Hematopoietic multipotent progenitor cell treated with erythropoietin and hydrocortisone succinate and interleukin-3 and kit ligand, for 6 days (in vitro differentiated cells): ENCODE data around the gene WDFY4.

Experiments
- DNase-seq: peaks from one replicate; pipeline ENCODE4 v3.0.0-alpha.2; 2015

WDFY4 gene

DNA sequence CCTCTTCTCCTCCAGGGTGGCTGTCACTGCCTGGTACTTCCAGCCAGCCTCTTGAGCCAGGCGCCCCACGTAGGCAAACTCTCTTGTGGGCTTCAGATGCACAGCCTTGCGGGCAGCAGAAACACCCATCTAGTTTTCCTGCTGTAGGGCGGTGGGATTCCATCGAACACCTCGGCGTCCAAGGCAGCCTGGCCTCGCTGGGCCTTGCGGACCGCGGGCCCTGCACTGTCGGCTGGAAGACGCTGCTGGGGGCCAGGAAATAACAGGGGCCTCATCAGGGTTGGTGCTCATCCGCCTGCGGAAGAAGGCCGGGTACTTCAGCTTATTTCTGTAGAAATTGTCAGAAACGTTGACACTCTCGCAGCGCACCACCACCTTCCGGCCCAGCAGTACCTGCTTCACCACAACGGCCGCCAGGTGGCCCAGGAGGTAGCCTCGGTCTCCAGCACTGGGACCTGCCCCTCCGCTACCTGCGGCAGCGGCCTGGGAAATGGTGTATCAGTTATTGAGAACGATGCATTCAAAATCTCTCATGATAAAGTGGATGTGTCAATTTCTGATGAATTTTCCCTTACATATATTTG lies 61.1 kb downstream of the WDFY4 start:
- no peak for DNase-seq

DNA sequence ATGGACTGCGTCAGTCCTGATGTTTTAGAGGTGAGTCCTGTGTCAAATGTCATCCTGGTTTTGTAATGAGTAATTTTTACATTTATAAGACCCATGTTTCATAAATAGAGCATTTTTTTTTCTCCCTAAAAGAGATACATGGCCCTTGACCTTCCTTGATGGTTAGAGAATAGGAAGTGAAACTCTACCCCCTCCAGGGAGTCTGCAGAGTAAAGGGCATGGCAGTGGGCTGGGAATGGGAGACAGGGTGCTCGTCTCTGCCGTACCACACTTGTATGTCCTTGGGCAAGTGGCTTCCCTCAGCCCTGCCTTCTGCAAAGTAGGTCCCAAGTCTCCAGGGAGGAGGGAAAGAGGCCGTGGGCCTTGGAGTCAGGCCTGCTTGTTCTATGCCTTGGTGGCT lies 63.9 kb downstream of the WDFY4 start:
- no peak for DNase-seq

DNA sequence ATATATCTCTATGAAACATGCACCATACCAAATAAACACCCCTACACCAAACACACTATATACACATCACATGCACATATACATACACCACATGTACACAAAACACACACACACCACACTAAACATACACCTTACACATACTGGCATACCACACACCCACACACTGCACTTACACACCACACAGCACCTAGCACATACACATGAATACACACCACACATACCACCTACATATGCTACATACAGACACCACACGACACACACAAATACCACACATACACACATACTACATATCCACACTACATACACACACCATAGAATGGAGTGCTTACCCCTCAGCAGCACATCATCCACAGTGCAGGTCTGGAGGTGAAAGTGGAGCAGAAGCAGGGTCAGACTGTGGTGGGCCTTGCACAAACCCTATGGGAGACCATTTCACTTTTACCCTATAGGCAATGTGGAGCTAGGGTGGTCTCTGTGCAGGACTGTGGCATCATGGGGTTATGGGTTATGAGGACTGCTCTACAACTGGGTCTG lies 64.6 kb downstream of the WDFY4 start:
- no peak for DNase-seq

DNA sequence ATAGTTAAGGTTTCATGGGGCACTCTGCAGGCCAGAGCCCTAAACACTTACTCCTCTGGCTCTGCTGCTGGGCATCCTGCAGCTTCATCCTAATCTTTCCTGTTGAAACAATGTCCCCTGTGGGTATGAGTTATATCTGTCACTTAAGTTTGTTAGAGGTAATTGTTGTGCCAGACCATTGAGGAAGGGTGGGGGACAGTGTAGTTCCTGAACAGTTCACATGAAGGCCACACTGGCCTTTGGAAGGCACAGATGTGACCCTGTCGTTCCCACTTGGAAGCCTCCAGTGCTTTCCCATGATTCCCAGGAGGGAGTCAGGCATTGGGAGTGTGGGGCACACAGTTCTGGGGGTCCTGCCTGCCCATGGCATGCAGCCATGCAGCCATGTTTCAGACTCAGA lies 65.3 kb downstream of the WDFY4 start:
- no peak for DNase-seq

DNA sequence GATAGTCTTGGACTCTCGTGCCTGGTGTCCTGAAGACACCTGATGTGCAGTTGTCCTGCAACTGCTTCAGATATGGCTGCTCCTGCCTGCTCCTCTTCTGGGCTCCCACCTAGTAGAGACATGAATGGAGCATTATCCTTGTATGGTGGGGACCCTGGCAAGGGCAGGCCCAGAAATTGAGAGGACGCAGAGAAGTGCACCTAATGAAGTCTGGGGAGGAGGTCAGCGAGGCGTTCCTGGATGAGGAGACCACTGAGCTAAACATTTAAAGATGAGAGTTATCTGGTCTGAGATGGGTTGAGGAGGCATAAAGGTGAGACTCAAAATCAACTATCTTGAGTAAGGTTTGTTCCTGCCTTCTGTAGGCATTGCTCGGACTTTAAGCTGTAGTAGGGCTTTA lies 66.3 kb downstream of the WDFY4 start:
- DNase-seq, result no peak

DNA sequence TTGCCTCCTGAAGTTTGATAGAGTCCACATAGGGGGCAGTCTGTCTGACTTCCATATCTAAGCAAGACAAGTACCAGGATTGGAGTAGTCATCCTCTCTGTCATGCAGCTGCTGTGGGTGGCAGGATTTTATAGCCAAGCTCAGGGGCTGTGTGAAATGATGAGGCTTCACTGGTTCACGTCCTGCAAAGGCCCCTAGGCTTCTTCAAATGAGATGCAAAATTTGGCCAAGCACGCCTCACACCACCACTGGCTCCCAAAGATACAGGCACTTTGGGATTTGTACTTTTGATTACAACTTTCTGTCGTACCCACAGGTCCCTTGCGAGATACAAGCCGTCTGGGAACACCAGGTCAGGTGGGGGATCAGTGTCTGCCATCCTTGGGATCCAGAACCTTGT lies 67.1 kb downstream of the WDFY4 start:
- DNase-seq, result no peak

DNA sequence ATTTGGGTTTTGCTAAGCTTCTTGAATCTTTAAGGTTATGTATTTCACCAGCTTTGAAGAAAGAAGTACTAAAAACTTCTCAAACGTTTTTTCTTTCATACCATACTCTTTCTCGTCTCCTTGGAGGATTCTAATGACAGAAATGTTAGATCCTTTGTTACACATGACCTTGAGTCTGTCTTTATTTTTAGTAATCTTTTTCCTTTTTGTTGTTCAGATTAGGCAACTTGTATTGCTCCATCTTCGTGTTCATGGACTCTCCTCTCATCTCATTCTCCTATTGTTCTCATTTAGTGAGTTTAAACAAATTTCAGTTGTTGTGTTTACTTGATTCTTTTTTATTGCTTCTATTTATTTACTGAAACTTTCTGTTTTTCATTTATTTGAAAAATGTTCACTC lies 73.7 kb downstream of the WDFY4 start:
- DNase-seq, result no peak

DNA sequence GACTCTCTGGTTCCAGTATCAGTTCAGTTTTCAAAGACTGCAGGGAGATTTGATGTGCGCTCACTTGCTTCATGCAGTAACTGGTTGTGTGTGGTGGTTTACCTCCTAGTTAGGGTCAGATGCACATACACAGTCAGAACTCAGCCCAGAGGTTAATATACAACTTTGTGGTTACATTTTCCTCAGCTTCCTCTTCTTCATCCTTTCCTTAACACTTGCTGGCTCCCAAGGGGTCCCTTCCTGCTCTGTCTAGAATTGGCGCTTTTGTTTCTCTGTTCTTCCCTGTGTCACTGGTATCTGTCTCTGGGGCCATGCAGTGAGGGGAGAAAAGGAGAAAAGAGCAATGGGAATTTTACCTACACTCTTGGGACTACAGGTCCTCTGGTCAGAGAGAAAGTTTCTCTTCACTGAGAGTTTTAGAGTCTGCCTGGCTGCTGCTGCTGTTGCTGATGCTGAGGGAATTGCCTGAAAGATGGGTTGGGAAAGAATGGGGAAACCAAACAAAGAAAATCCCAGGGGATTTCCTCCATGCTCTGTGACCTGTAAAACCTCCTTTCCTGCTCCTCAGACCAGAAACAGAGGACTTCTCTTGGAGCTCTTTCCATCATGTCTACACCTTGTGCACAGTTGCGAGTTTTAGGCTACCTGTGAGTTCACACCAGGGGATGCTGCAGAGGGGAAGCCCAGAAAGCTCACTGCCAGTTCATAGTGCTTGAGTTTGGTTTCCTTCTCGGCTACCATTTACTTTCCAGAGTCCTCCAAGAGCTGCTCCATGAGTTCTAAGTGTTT lies 74.6 kb downstream of the WDFY4 start:
- no peak for DNase-seq

DNA sequence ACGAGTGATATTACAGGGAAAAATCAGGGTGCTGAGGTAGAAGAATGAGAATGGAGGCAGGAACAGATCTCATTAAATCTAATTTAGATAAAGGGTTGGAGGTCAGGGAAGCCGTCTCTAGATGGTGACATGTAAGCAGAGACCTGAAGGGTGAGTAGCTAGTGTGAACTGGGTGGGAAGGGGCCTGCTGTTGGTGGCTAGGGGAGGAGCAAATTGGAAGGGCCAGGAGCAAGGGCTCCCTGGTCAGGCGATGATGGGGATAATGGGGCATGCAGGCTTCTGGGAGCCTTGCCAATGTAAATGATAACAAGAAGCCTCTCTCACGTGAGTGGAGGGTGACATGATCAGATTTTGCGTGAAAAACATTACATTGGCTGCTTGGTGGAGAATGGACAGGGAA lies 76.3 kb downstream of the WDFY4 start:
- DNase-seq, result no peak

DNA sequence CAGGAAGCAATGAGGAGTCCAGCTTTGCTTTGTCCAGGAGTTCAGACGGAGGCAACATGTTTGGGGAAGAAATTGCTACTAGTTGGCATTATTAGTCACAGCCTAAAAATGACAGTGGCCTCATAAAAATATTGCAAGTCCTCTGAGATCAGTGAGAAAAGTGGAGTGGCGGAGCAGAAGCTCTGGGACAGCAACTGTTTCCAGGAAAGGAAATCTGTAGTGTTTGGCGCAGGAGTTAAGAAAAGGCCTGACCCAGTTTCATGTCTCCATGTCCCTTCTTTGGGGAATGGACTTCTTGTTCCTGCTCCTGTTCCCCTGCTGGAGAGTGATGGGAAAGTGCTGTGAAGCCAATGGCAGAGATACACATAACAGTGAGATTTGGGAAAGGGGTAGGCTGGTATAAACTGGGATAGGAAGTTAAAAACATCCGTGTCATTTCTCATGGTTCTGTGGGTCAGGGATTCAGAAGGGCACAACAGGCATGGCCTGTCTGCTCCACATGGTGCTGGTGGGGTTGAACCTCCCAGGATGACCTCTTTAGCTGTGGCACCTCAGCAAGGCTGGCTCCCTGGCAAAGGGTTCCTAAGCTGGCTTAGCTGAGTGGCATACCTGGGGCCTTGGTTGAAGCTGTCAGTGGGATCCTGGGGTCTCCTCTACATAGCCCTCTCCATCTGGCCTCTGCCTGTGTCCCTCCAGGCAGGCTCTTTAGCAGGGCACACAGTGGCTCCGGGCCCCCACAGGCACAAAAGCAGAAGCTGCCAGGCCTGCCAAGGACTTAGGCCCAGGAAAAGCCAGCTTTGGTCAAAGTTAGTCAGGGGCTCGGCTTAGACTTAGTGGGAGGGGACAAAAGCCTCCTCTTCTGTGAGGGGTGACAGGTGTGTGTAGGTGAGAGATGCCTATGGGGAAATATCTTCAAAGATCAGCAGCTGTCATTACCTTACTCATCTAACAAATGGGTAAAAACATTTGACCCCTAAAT lies 77.7 kb downstream of the WDFY4 start:
- DNase-seq, result no peak

DNA sequence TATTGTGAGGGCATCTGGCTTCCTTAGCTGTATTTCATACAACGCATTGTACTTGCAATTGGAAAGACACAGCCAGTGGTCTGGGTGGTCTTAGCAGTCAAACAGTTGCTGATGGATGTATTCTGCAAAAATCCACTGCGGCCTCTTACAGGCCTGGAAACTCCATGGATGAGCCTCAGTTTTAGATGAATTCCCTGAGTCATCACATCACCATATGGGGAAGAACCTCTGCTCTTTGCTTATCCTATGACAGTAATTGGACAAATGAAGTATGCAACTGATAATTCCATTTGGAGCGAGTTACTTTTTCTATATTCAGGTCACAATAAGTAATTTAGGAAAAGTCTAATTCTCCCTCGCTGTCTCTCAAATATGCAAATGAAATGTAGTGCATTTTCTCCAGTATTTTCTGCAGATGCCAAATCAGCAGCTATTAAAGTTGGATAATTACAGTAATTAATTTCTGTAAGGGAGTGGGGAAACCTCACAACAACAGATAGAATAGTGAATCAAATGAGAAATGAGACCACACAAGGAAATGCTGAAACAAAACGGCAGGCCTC lies 78.8 kb downstream of the WDFY4 start:
- DNase-seq, result no peak

DNA sequence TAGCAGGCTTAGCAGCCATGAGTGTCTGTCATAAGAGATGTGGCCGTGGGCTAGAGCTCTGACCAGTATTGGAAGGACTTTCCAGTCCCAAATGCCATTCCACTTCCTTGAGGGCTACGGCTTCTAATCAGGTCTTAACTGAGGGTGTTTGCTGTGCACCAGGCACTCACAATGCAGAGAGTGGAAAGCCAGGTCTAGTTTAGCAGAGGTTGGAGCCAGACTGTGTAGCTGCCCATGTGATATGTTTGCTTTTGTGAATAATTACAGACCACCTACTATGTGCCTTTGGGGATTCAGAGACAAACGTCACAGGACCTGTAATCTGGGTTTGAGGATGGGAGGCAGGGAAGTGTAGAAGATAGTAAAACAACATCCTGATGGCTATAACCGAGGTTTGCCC lies 79.8 kb downstream of the WDFY4 start:
- no peak for DNase-seq

DNA sequence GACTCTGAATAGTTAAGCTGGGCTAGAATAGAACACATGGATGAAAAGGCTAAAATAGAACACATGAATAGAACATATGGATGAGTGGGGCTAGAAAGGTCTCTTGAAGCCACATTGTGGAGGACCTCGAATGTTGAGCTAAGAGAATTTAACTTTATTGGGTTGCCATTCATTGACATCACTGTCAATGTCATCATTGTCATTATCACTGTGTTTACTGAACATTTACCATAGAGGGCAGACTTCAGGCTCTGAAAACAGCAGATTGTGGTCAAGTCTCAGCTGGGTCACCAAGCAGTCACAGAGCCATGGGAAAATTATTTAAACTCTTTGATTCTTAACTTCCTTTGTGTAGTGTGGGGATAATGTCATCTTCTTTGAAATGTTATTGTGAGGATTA lies 80.4 kb downstream of the WDFY4 start:
- DNase-seq, result peak; percentile 8

DNA sequence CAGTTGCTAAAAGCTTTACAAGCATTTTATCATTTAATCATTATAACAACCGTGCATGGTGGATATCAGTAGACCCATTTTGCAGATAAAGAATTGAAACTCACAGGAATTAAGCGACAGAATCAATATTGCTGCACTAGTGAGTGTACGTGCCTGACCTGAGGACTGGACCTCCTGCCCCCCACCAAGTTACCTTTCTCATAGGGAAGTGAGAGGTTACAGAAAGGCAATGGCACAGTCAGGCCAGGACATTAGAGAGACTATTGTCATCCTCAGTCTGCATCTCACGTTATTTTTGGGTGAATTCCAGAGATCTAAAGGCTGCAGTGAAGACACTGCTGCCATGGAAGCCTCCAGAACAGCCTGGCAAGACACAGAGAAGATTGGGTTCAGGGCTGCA lies 80.9 kb downstream of the WDFY4 start:
- DNase-seq, result no peak

DNA sequence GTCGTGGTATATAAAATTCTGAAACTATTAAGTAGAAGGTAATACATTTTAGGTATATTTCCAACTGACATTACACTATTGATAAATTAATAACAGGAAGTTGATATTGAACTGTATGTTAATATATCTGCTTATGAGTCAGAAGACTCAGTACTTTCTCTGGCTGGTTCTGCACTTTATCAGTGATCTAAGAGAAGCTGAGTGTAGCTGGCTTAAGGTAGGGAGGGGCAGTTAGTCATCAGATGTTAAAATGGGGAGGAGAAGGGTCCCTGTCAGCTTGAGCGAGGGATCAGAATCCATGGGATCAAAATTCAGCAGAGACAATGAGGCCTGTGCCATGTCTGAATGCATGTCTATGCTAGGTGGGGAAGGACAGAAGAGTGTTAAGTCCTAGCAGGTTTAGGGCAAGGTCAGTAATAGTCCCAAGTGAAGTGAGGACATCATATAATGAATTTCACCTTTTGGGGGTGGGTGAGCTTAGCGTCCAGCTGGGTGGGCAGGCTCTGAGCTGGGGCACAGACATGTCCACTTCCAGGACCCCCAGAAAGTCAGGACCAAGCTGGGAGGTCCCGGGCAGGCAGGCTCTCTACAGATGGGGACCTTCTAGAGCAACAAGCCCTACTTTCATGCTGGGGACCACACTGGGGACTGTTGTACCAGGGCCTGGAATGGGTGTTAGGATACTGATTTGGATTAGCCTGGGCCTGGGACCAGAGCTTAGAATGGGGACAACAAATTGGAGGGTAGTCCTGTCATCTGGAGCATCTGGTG lies 82.9 kb downstream of the WDFY4 start:
- DNase-seq, result no peak

DNA sequence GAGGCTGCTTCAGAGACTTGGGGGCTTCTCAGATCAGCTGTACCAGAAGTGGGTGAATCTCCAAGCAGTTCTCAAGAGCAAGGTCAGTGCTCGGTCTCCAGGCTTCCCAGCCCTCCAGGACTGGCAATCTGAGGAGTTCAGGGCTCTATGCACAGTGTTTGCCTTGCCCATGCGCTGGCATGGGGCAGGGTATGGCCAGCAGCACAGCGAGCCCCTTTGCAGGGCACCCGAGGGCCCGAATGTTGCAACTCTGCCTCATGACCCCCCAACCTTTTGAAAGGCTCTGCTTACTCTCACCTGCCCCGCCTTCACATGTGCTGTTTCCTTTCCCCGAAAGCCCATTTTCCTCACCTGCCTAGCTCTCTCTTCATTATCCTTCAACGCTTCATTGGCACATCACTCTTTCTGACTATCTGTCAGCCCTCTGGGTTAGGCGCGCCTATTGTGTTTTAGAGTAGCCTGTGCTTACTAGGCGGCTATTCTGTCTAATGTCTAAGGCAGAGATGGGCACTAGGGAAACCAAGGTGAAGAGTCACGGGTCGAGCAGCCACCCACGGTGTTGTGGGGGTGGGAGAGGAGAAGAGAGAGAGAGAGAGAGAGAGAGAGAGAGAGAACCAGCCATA lies 83.6 kb downstream of the WDFY4 start:
- no peak for DNase-seq

DNA sequence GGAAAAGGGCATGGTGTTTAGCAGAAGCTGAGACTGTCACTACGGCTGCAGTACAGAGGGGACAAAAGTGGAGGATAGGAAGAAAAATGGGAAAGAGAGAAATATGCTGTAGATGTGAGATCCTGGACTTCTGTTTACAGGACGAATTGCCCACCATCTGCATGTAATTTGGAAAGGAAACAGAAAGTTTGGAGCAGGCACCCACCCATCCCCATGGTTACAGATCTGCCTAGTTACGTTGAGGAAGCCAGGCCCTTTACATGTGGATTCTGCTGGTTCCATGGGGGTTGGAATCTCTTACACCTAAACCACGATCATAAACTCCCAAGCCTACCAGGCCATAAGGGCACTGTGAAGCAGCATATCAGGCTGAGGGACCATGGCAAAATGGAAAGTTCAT lies 84.3 kb downstream of the WDFY4 start:
- DNase-seq, result no peak

DNA sequence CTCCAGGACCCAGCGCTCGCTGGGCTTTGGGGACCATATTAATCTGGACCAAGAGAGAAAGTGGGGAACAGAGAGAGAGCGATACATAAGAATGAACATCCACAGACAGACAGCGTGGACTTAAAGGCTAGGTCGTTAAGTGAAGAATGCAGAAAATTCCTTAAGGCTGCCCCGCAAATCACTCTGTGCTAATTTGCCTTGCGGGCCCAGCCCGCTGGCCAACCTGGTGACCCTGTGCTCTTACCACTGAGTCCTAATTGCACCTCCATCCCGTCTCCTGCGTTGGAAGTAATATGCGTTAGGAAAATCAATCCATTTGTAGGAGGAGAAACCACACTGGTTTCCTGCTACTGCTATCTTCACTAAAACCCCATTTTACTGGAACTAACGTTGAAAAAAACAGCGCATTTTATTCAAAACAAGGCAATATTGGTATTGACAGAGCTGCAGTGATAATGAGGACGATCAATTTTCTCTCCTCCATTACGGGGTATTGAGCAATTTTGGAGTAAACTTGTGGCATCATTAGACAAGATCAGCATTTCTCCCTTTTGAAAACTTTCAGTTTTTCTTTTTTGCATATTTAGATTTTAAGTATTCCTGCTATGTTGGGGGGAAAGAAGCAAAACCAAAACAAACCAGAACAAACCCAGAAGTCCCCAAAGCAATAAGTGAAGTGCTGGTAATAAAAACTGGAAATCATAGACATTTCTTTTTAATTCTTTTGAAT lies 85.2 kb downstream of the WDFY4 start:
- no peak for DNase-seq

DNA sequence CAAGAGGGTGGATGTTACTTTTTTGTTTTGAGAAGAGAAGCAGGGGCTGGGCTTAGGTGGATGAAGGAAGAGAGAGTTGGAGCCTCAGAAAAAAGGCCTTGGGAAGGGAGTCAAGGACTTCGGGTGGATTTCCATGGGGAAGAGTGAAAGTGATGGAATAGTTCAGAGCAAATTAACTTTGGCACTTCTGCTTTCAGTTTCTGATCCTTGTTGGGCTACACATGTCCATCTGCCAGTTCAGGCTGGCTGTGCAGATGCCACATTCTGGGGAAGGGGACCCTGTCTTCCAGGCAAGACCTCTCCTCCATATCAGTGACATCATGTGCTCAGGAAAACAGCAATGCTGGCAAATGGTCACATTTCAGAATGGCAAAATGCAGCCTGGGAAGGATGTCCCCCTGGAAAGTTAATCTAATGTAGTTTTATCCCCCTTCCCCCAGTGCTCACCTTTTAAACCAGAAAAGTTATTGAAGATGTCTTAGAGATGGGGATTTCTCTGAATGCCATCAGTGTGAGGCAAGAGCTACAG lies 86.0 kb downstream of the WDFY4 start:
- no peak for DNase-seq

DNA sequence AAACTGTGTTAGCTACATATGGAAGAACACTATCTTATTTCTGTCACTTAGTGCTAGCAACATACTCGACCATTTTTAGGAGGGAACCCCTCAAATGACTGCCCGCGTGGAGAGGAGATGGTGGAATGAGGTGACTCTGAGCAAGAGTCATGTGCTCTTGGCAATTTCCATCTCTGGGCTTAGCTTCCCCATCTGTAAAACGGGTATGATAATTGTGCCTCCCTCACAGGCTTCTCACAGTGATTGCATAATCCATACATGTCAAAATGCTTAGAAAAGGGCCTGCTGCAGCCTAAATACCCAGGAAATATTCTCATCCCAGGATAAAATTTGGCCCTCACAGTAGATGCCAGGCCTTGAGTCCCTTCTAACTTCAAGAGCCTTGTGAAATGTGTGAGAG lies 86.6 kb downstream of the WDFY4 start:
- no peak for DNase-seq

DNA sequence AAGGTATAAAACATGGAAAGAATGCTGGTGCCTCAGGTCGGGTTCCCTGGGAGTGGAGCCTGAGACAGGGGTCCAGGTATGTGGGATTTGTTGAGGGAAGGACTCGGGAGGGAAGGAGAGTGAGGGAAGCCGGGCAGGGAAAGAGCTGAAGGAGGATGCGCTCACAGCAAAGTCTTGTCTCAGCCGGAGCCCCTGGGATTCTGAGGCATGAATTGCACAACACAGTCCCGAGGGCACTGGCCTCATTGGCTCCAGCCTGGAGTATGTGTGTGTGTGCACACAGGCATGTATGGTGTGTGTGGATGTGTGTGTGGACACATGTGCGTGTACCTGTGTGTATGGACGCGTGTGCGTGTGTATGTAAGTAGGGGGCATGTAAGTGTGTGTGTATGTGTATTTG lies 87.4 kb downstream of the WDFY4 start:
- no peak for DNase-seq
